ENCODE data around the gene RELN. TPM values are rescaled to one million over a fixed set of nuclear protein-coding genes. Genes with fewer than 3 reads are reported as not detected.

The RELN gene
- total RNA-seq, 1 experiment from 2014 or later = 0.20 TPM

GRCh38 chr7:103762065-103762760 is 227.2 kb downstream of the RELN start:
- ChIA-PET CTCF (no interaction called here), POLR2A (no interaction called here), RAD21 (ENCODE audit: low non-redundant PET in 1 of 2, low total read pairs in 2 of 2, uncharacterized antibody in 2 of 2, unreplicated experiment in 2 of 2) (no interaction called here)
- Histone ChIP-seq H3K79me2 (ENCODE audit: insufficient read depth, low read length) (no peaks in the 10 kb centered on the region), H3K9ac (ENCODE audit: low read length) (no peak overlapping the region), H3K27ac (ENCODE audit: low read depth, low read length) (no peak overlapping the region), H3K4me2 (ENCODE audit: low read length) (no peak overlapping the region), H4K20me1 (ENCODE audit: insufficient read depth) (no peaks in the 10 kb centered on the region), H3K9me3 (ENCODE audit: control insufficient read depth in 1 of 2, insufficient read depth in 1 of 2, low read depth in 1 of 2, low read length in 2 of 2) (no peaks in the 10 kb centered on the region), H2AFZ (ENCODE audit: low read depth, low read length, poor library complexity, severe bottlenecking) (no peak overlapping the region), H3K27me3 (ENCODE audit: insufficient read depth, low read length) (peaks cover 69% of the 10 kb centered on the region), H3K4me1 (ENCODE audit: control insufficient read depth in 1 of 2, insufficient read depth in 2 of 2, low read length in 2 of 2) (no peaks in the 10 kb centered on the region), H3K4me3 (replicated peaks in 1 of 2; ENCODE audit: low read depth in 1 of 2, low read length in 2 of 2) (no peak overlapping the region), H3K36me3 (ENCODE audit: control insufficient read depth in 1 of 2, insufficient read depth in 2 of 2, low read length in 2 of 2) (no peaks in the 10 kb centered on the region), H3K9me2 (ENCODE audit: insufficient read depth) (no peaks in the 10 kb centered on the region)
- no TSS peak for BruUV-seq (replicated peaks)
- ATAC-seq (no peak), DNase-seq (ENCODE audit: low read depth, low spot score) (no peak)
- intact Hi-C loops (cut with micrococcal nuclease) = no loop called here
- TF ChIP-seq MAX (IDR thresholded peaks at IDR 0.05) = no peak
- no peak for TF ChIP-seq EZH2 (IDR thresholded peaks at IDR 0.05)
- TF ChIP-seq SIN3A (IDR thresholded peaks at IDR 0.05; ENCODE audit: low read depth) = no peak
- no peak for TF ChIP-seq ELF1 (IDR thresholded peaks at IDR 0.05; ENCODE audit: borderline replicate concordance, low read depth)

GRCh38 chr7:103752995-103753394 is 236.5 kb downstream of the RELN start:
- Histone ChIP-seq H3K9ac (ENCODE audit: low read length) (no peak overlapping the region), H4K20me1 (ENCODE audit: insufficient read depth) (no peaks in the 10 kb centered on the region), H3K9me3 (ENCODE audit: control insufficient read depth in 1 of 2, insufficient read depth in 1 of 2, low read depth in 1 of 2, low read length in 2 of 2) (no peaks in the 10 kb centered on the region), H3K36me3 (ENCODE audit: control insufficient read depth in 1 of 2, insufficient read depth in 2 of 2, low read length in 2 of 2) (no peaks in the 10 kb centered on the region), H2AFZ (ENCODE audit: low read depth, low read length, poor library complexity, severe bottlenecking) (no peak overlapping the region), H3K27ac (ENCODE audit: low read depth, low read length) (no peak overlapping the region), H3K9me2 (ENCODE audit: insufficient read depth) (no peaks in the 10 kb centered on the region), H3K4me1 (ENCODE audit: control insufficient read depth in 1 of 2, insufficient read depth in 2 of 2, low read length in 2 of 2) (no peaks in the 10 kb centered on the region), H3K4me2 (ENCODE audit: low read length) (no peak overlapping the region), H3K79me2 (ENCODE audit: insufficient read depth, low read length) (no peaks in the 10 kb centered on the region), H3K27me3 (ENCODE audit: insufficient read depth, low read length) (peaks cover 8% of the 10 kb centered on the region), H3K4me3 (replicated peaks in 1 of 2; ENCODE audit: low read depth in 1 of 2, low read length in 2 of 2) (no peak overlapping the region)
- BruUV-seq (replicated peaks) = no TSS peak
- intact Hi-C loops (cut with micrococcal nuclease) = no loop called here
- ATAC-seq (no peak), DNase-seq (ENCODE audit: low read depth, low spot score) (no peak)
- ChIA-PET POLR2A (no interaction called here), CTCF (no interaction called here), RAD21 (ENCODE audit: low non-redundant PET in 1 of 2, low total read pairs in 2 of 2, uncharacterized antibody in 2 of 2, unreplicated experiment in 2 of 2) (no interaction called here)
- no peak for TF ChIP-seq FOSL1 (IDR thresholded peaks at IDR 0.05; ENCODE audit: low read depth)
- no peak for TF ChIP-seq SRF (IDR thresholded peaks at IDR 0.05; ENCODE audit: low read depth)
- no peak for TF ChIP-seq YY1 (IDR thresholded peaks at IDR 0.05; ENCODE audit: extremely low read depth, insufficient replicate concordance, low read depth, low read length)
- TF ChIP-seq SIN3A (IDR thresholded peaks at IDR 0.05; ENCODE audit: low read depth) = no peak
- no peak for TF ChIP-seq MAX (IDR thresholded peaks at IDR 0.05)
- no peak for TF ChIP-seq ZFX (IDR thresholded peaks at IDR 0.05)
- TF ChIP-seq EGR1 (IDR thresholded peaks at IDR 0.05; ENCODE audit: low read depth) = no peak
- TF ChIP-seq CTCF (IDR thresholded peaks at IDR 0.05 in 2 of 3, conservative IDR thresholded peaks at IDR 0.05 in 1 of 3; ENCODE audit: borderline replicate concordance in 1 of 3, insufficient read depth in 1 of 3, low read depth in 2 of 3, low read length in 2 of 3) = no peak

All from HCT116 (cell line).